Measurements from ENCODE around the gene ARHGDIG.

DNA sequence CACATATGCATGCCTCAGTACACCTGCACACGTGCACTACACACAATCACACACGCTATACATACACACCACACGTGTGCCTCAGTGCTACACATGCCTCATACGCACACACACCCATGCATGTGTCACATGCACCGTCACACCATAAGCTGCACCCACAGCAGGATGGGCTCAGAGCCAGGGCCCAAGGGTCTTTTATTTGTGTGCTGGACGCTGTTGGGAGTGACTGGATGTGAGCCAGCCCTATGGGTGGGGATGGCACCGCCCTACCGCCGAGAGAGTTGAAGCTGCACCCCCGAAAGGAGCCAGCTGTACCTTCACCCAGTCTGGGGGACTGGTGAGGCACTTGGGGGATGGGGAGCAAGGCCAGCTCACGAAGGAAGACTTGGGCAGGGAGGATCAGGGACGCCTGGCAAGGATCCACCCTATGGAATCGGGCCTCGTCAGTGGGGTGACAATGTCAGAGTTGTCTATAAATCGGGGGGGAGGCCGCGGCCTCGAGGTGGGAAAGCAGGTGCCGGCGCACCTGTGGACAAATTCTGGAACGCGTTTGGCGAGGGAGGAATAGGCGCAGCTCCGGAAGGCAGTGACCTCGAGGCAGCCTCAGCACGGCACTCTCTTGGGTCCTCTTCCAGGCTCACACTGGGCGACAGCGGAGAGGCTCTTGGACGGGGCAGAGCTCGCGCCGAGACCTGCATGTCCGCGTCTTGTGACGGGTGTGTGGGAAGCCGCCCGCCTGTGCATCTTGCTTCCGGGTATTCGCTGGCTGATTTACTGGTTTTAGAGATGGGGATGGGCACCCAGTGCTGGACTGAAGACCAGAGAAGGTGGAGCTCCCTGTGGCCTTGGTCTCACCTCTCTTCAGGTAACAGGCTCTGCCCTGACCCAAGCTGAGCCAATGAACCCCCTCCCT, 12.0 kb upstream of the ARHGDIG start:
- TF ChIP-seq, protein P1, sequence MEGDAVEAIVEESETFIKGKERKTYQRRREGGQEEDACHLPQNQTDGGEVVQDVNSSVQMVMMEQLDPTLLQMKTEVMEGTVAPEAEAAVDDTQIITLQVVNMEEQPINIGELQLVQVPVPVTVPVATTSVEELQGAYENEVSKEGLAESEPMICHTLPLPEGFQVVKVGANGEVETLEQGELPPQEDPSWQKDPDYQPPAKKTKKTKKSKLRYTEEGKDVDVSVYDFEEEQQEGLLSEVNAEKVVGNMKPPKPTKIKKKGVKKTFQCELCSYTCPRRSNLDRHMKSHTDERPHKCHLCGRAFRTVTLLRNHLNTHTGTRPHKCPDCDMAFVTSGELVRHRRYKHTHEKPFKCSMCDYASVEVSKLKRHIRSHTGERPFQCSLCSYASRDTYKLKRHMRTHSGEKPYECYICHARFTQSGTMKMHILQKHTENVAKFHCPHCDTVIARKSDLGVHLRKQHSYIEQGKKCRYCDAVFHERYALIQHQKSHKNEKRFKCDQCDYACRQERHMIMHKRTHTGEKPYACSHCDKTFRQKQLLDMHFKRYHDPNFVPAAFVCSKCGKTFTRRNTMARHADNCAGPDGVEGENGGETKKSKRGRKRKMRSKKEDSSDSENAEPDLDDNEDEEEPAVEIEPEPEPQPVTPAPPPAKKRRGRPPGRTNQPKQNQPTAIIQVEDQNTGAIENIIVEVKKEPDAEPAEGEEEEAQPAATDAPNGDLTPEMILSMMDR (IDR thresholded peaks at IDR 0.05 in 4 of 5, conservative IDR thresholded peaks at IDR 0.05 in 1 of 5), result no peak
- no peak for TF ChIP-seq POLR2A (IDR thresholded peaks at IDR 0.05)

All from gastrocnemius medialis (tissue), 4 donors.